Pancreas (tissue), 10 donors: ENCODE results near the gene LRRC4C. TPM values are rescaled to one million over a fixed set of nuclear protein-coding genes. Genes with fewer than 3 reads are reported as not detected.

Experiments used
- ATAC-seq, 4 donors: fragments of 200-7000 bp; cut with Tn5 transposase; one replicate each; pipeline versions ENCODE4 v1.8.0 to v1.9.1; 2020; ENCODE audit warnings: mild to moderate bottlenecking in 4 of 4, moderate library complexity in 4 of 4
- DNase-seq, 6 donors: peaks; one replicate each; pipeline ENCODE4 v3.0.0-alpha.2; 2020
- FAIRE-seq: peaks from 2 replicates; lab custom pipeline; 2012; peaks lifted over from hg19 to GRCh38; lab: Jason Lieb, UNC
- H3K27ac ChIP-seq, 4 donors: fragments of 200-600 bp; sonication (generic); 1 replicate in 3 of 4; 2 replicates in 1 of 4; pipeline versions ENCODE4 v1.5.0 to v1.8.0; 2020
- H3K27me3 ChIP-seq, 4 donors: fragments of 200-600 bp; one replicate each; pipeline ENCODE4 v1.8.0; 2021
- H3K36me3 ChIP-seq, 3 donors: fragments of 200-600 bp; sonication (generic) in 1 of 3; one replicate each; pipeline versions ENCODE4 v1.5.0 to v1.8.0; 2020 to 2021
- H3K4me1 ChIP-seq, 3 donors: fragments of 200-600 bp; one replicate each; pipeline ENCODE4 v1.8.0; 2021
- H3K4me3 ChIP-seq, 4 donors: fragments of 200-600 bp; sonication (generic) in 2 of 4; one replicate each; pipeline versions ENCODE4 v1.5.0 to v1.8.0; 2020 to 2021
- H3K9me3 ChIP-seq, 4 donors: fragments of 200-600 bp; one replicate each; pipeline ENCODE4 v1.8.0; 2021
- CTCF ChIP-seq, 4 donors: fragments of 200-600 bp; sonication (generic) in 3 of 4; IDR thresholded peaks; one replicate each; pipeline versions ENCODE4 v1.5.0 to v1.8.0; 2021; ENCODE audit warnings: antibody characterized with exemption in 4 of 4
- WGBS, 2 donors: extraction: QIAGEN DNeasy Blood & Tissue Kit; methylation state at CpG; one replicate each; pipeline ENCODE4 v1.1.7; 2013; 5-methylcytosine and 5-hydroxymethylcytosine counted together
- intact Hi-C, 3 donors: fragments of 100-400 bp; cut with DNase I; formaldehyde crosslinking; loops; one replicate each; pipeline versions ENCODE4 v1.11.1 to v1.14.2; 2022
- polyA plus RNA-seq, 2 donors: library from polyadenylated mRNA; stranded (reverse); fragments of 200-250 nt; gene quantifications; one replicate each; pipeline ENCODE4 v1.2.3, GENCODE V29; 2013
- total RNA-seq, 6 donors: library from RNA; stranded (reverse); fragmentation: NEBNext Ultra II Directional in 4 of 6; extraction: Animal tissue kit (Norgen Biotek cat#: 25700) in 4 of 6; gene quantifications; one replicate each; pipeline versions ENCODE4 v1.2.1 to v1.2.4, GENCODE V29; 2021 to 2023
- donor health status: healthy with polysubstance abuse.
- donor health status: DM: no; HTN: no; CAD: no; lungs with moderate emphysema.
- donor health status: DM: no; HTN: no; CAD: no.
- donor health status: control.
- donor health status: control.
- donor health status: Bipolar disorder and iron deficiency.
- donor health status: DM: yes; HTN: yes; CAD: no.
- donor health status: DM: no; HTN: no; CAD: no.
- donor health status: DM: no; HTN: no; CAD: no.
- donor health status: DM: yes; HTN: yes; CAD: no.

LRRC4C gene
- total and polyA plus RNA-seq, 8 donors: 0.04 to 0.84 (median 0.16) TPM

GRCh38 chr11:40099426-40100161, 1359.9 kb downstream of the LRRC4C start:
- intact Hi-C loops: no loop called here
- Histone ChIP-seq H3K27me3 (no peaks in the 10 kb centered on the region), H3K27ac (no peak overlapping the region), H3K4me3 (no peak overlapping the region), H3K4me1 (no peaks in the 10 kb centered on the region), H3K9me3 (no peaks in the 10 kb centered on the region), H3K36me3 (no peaks in the 10 kb centered on the region)
- no peak for TF ChIP-seq CTCF (IDR thresholded peaks at IDR 0.05)
- FAIRE-seq (no peak), DNase-seq (no peak), ATAC-seq (no peak)
- WGBS, 2 donors: 61 to 66% methylated on average over 12 to 13 of the region's 13 CpGs

GRCh38 chr11:40095446-40095845, 1364.0 kb downstream of the LRRC4C start:
- no peak overlapping the region for H3K4me3 ChIP-seq
- H3K36me3 ChIP-seq: no peaks in the 10 kb centered on the region
- H3K4me1 ChIP-seq: no peaks in the 10 kb centered on the region
- H3K27ac ChIP-seq: no peak overlapping the region
- no peak for TF ChIP-seq CTCF (IDR thresholded peaks at IDR 0.05)
- no peaks in the 10 kb centered on the region for H3K27me3 ChIP-seq
- intact Hi-C loops: no loop called here
- no peak for ATAC-seq
- 16 to 36% methylated on average over 1 of the region's 1 CpG for WGBS, 2 donors
- no peak for DNase-seq
- FAIRE-seq: no peak
- H3K9me3 ChIP-seq: no peaks in the 10 kb centered on the region

- 68 to 82% methylated on average over 2 of the region's 2 CpGs for WGBS, 2 donors
- TF ChIP-seq CTCF (IDR thresholded peaks at IDR 0.05): no peak
- Histone ChIP-seq H3K4me3 (no peak overlapping the region), H3K36me3 (no peaks in the 10 kb centered on the region), H3K9me3 (no peaks in the 10 kb centered on the region), H3K27ac (no peak overlapping the region), H3K4me1 (no peaks in the 10 kb centered on the region), H3K27me3 (no peaks in the 10 kb centered on the region)
- FAIRE-seq (no peak), ATAC-seq (no peak), DNase-seq (no peak)
- intact Hi-C loops: no loop called here
These were observed 1364.5 kb downstream of the LRRC4C start for GRCh38 chr11:40094954-40095353.

- Histone ChIP-seq H3K27ac (no peak overlapping the region), H3K4me3 (no peak overlapping the region), H3K4me1 (no peaks in the 10 kb centered on the region), H3K27me3 (no peaks in the 10 kb centered on the region), H3K9me3 (no peaks in the 10 kb centered on the region), H3K36me3 (no peaks in the 10 kb centered on the region)
- no peak for DNase-seq
- ATAC-seq: no peak
- TF ChIP-seq CTCF (IDR thresholded peaks at IDR 0.05): no peak
- intact Hi-C loops: no loop called here
- FAIRE-seq: no peak
- 59 to 73% methylated on average over 7 of the region's 7 CpGs for WGBS, 2 donors
These were observed 1379.0 kb downstream of the LRRC4C start for GRCh38 chr11:40080434-40080833.
